Left lung (tissue), 10 donors: ENCODE results near the gene NTRK2. TPM values are rescaled to one million over a fixed set of nuclear protein-coding genes. Genes with fewer than 3 reads are reported as not detected.

Experiments
- ATAC-seq: fragments of 200-7000 bp; cut with Tn5 transposase; one replicate; pipeline ENCODE4 v1.9.1; 2020; ENCODE audit warnings: moderate library complexity
- DNase-seq, 4 donors: peaks; one replicate each; pipeline ENCODE4 v3.0.0-alpha.2; 2013 to 2020
- H3K27ac ChIP-seq, 2 donors: fragments of 200-600 bp; sonication (generic) in 1 of 2; one replicate each; pipeline versions ENCODE4 v1.5.0 to v1.8.0; 2020 to 2021
- H3K27me3 ChIP-seq, 2 donors: fragments of 200-600 bp; sonication (generic) in 1 of 2; one replicate each; pipeline versions ENCODE4 v1.5.0 to v1.8.0; 2020 to 2021
- H3K36me3 ChIP-seq, 2 donors: fragments of 200-600 bp; sonication (generic) in 1 of 2; one replicate each; pipeline versions ENCODE4 v1.5.0 to v1.8.0; 2020 to 2021
- H3K4me1 ChIP-seq, 2 donors: fragments of 200-600 bp; one replicate each; pipeline ENCODE4 v1.8.0; 2021
- H3K4me3 ChIP-seq, 2 donors: fragments of 200-600 bp; sonication (generic) in 1 of 2; one replicate each; pipeline versions ENCODE4 v1.5.0 to v1.8.0; 2020 to 2021; ENCODE audit warnings: mild to moderate bottlenecking in 1 of 2
- H3K9me3 ChIP-seq, 2 donors: fragments of 200-600 bp; sonication (generic) in 1 of 2; one replicate each; pipeline versions ENCODE4 v1.5.0 to v1.8.0; 2020 to 2021
- intact Hi-C, 2 donors: fragments of 100-400 bp; cut with DNase I; formaldehyde crosslinking; loops; one replicate each; pipeline versions ENCODE4 v1.11.2 to v1.14.2; 2022
- polyA plus RNA-seq, 6 donors: library from polyadenylated mRNA; unstranded; fragments of 120-200 nt; gene quantifications; one replicate each; pipeline ENCODE4 v1.2.1, GENCODE V29; 2013; ENCODE audit not compliant: insufficient read length in 6 of 6
- total RNA-seq, 2 donors: library from RNA; stranded (reverse); fragmentation: NEBNext Ultra II Directional; extraction: Animal tissue kit (Norgen Biotek cat#: 25700); gene quantifications; one replicate each; pipeline ENCODE4 v1.2.1, GENCODE V29; 2021
- TF ChIP-seq, protein P1 (sequence below), 2 donors: fragments of 200-600 bp; sonication (generic) in 1 of 2; IDR thresholded peaks; one replicate each; pipeline versions ENCODE4 v1.5.0 to v1.8.0; 2021; ENCODE audit warnings: antibody characterized with exemption in 2 of 2
- donor health status: DM: no; HTN: yes; CAD: no.
- donor health status: DM: no; HTN: no; CAD: no.

NTRK2 gene
- total and polyA plus RNA-seq, 8 donors = 0.29 to 3.8 (median 1.7) TPM

- Histone ChIP-seq H3K27ac (no peak overlapping the region), H3K4me1 (no peaks in the 10 kb centered on the region), H3K27me3 (no peaks in the 10 kb centered on the region), H3K36me3 (no peaks in the 10 kb centered on the region), H3K4me3 (no peak overlapping the region), H3K9me3 (no peaks in the 10 kb centered on the region)
- ATAC-seq (no peak), DNase-seq (no peak)
- intact Hi-C loops = no loop called here
- TF ChIP-seq, protein P1, sequence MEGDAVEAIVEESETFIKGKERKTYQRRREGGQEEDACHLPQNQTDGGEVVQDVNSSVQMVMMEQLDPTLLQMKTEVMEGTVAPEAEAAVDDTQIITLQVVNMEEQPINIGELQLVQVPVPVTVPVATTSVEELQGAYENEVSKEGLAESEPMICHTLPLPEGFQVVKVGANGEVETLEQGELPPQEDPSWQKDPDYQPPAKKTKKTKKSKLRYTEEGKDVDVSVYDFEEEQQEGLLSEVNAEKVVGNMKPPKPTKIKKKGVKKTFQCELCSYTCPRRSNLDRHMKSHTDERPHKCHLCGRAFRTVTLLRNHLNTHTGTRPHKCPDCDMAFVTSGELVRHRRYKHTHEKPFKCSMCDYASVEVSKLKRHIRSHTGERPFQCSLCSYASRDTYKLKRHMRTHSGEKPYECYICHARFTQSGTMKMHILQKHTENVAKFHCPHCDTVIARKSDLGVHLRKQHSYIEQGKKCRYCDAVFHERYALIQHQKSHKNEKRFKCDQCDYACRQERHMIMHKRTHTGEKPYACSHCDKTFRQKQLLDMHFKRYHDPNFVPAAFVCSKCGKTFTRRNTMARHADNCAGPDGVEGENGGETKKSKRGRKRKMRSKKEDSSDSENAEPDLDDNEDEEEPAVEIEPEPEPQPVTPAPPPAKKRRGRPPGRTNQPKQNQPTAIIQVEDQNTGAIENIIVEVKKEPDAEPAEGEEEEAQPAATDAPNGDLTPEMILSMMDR (IDR thresholded peaks at IDR 0.05) = no peak
Measured at GRCh38 chr9:84679571-84679970, 10.0 kb downstream of the NTRK2 start.

DNA sequence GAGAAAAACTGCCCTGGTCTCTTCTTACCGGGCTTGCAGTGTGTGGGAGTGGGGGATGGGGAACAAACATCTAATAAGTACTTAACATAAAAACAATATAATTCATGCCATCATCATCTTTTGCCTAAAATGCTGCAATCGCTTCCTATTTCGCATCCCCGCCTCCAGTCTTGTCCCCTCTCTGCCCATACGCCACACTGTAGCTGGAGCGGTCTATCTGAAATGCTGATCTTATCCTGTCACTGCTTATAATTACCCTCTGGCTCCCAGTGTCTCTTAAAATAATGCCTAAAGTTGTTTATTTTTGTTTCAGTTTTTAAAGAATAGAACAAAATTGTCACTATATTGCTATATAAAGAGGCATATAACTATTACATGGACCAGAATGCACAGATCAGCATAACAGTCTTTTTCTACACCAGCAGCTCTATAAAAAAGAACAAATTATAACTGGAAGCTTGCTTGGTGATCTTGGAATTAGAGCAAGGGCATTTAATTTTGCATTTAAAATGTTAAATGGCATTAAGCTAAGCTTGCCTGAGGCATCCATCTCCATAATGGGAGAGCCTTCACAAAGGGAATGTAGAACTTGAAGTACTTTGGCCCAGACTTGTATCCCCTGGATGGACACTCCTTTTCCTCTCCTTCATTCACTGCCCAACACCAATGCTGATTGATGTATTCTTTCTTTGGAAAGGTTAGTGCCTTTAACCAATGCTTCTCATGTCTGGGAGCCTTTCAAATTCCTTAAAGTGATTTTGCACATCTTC, 12.2 kb downstream of the NTRK2 start:
- Histone ChIP-seq H3K27me3 (no peaks in the 10 kb centered on the region), H3K4me3 (no peak overlapping the region), H3K27ac (no peak overlapping the region), H3K4me1 (no peaks in the 10 kb centered on the region), H3K9me3 (no peaks in the 10 kb centered on the region), H3K36me3 (no peaks in the 10 kb centered on the region)
- no peak for DNase-seq
- no peak for ATAC-seq
- intact Hi-C loops = no loop called here
- TF ChIP-seq, protein P1 (IDR thresholded peaks at IDR 0.05) = no peak

GRCh38 chr9:84686068-84686467, 16.5 kb downstream of the NTRK2 start:
- no peak for DNase-seq
- no peaks in the 10 kb centered on the region for H3K36me3 ChIP-seq
- H3K9me3 ChIP-seq = no peaks in the 10 kb centered on the region
- TF ChIP-seq, protein P1 (IDR thresholded peaks at IDR 0.05) = no peak
- no peak overlapping the region for H3K4me3 ChIP-seq
- H3K27ac ChIP-seq = no peak overlapping the region
- intact Hi-C loops = no loop called here
- H3K4me1 ChIP-seq = no peaks in the 10 kb centered on the region
- no peaks in the 10 kb centered on the region for H3K27me3 ChIP-seq
- no peak for ATAC-seq

GRCh38 chr9:84688956-84689355, 19.4 kb downstream of the NTRK2 start:
- Histone ChIP-seq H3K27ac (no peak overlapping the region), H3K4me3 (no peak overlapping the region), H3K4me1 (no peaks in the 10 kb centered on the region), H3K27me3 (no peaks in the 10 kb centered on the region), H3K36me3 (no peaks in the 10 kb centered on the region), H3K9me3 (no peaks in the 10 kb centered on the region)
- intact Hi-C loops = no loop called here
- no peak for ATAC-seq
- DNase-seq = no peak
- TF ChIP-seq, protein P1 (IDR thresholded peaks at IDR 0.05) = no peak

DNA sequence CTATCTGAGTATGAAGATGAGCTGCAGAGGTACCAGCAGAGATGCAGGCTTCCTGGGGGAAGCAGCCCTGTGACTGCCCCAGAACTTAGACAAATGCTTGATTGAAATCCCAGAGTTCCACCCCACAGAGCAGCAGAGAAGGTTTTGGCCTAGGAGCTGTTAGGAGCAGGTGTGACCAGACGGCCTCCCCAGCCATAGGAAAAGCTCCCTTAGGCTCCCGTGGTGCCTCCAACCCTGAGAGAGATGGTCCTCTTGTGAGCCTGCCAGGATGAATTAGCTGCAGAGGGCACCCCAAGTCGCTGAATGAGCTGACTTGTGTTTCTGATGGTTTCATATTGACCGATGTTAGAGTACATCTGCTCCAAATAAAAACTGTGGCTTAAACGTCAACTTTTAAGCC, 22.1 kb downstream of the NTRK2 start:
- no peak overlapping the region for H3K4me3 ChIP-seq
- no peak for ATAC-seq
- H3K27ac ChIP-seq = no peak overlapping the region
- DNase-seq = no peak
- H3K4me1 ChIP-seq = no peaks in the 10 kb centered on the region
- H3K9me3 ChIP-seq = no peaks in the 10 kb centered on the region
- intact Hi-C loops = loop anchor here in 1 of 2 donors (10.0 kb wide), 1 partner anchor 263 kb away; no protein-coding TSS in a partner anchor
- TF ChIP-seq, protein P1 (IDR thresholded peaks at IDR 0.05) = no peak
- H3K27me3 ChIP-seq = no peaks in the 10 kb centered on the region
- H3K36me3 ChIP-seq = no peaks in the 10 kb centered on the region
